Mammary epithelial cell (primary cell): ENCODE results near the gene PHEX.

Experiments
- EZH2 ChIP-seq: IDR thresholded peaks from 2 replicates; pipeline ENCODE4 v1.6.1; 2012; ENCODE audit warnings: low read length, inconsistent platforms, borderline replicate concordance
- TF ChIP-seq, protein P1 (sequence below), 2 donors: IDR thresholded peaks in 1 of 2; conservative IDR thresholded peaks in 1 of 2; 2 replicates each; pipeline ENCODE4 v1.5.1; 2011 to 2012; ENCODE audit warnings: inconsistent platforms in 2 of 2, low read length in 2 of 2, mild to moderate bottlenecking in 2 of 2, control low read depth in 1 of 2, low read depth in 1 of 2; ENCODE audit not compliant: insufficient read depth in 1 of 2; ENCODE audit errors: extremely low read depth in 1 of 2

DNA sequence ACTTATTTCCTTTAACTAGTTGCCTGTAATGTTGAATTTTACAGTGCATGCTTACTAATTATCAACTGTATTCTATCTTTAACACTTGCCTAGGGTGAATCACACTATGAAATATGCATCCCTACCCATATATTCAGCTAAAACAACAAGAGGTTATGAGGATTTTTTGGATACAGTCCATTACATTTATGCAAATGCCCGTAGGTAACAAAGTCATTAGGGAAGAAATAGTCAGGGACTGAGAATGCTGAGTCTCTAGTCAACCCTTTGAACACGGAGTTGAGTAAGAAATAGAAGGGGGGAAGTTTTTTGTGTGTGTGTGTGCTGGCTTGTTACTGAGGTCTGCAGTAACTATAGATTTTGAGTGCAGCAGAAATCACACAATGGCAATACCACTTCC lies 214.5 kb downstream of the PHEX start:
- TF ChIP-seq, protein P1, sequence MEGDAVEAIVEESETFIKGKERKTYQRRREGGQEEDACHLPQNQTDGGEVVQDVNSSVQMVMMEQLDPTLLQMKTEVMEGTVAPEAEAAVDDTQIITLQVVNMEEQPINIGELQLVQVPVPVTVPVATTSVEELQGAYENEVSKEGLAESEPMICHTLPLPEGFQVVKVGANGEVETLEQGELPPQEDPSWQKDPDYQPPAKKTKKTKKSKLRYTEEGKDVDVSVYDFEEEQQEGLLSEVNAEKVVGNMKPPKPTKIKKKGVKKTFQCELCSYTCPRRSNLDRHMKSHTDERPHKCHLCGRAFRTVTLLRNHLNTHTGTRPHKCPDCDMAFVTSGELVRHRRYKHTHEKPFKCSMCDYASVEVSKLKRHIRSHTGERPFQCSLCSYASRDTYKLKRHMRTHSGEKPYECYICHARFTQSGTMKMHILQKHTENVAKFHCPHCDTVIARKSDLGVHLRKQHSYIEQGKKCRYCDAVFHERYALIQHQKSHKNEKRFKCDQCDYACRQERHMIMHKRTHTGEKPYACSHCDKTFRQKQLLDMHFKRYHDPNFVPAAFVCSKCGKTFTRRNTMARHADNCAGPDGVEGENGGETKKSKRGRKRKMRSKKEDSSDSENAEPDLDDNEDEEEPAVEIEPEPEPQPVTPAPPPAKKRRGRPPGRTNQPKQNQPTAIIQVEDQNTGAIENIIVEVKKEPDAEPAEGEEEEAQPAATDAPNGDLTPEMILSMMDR (conservative IDR thresholded peaks at IDR 0.05 in 1 of 2, IDR thresholded peaks at IDR 0.05 in 1 of 2; ENCODE audit: extremely low read depth in 1 of 2, insufficient read depth in 1 of 2, low read depth in 1 of 2, low read length in 2 of 2): no peak
- no peak for TF ChIP-seq EZH2
